A549 treated with CORT108297 at 1 μM for 4 hours (cell line): Measurements from ENCODE around the gene CDO1. TPM values are rescaled to one million over a fixed set of nuclear protein-coding genes. Genes with fewer than 3 reads are reported as not detected.

ENCODE experiments used
- total RNA-seq: library from RNA; stranded (reverse); fragments of 200-300 nt; extraction: Qiagen RNA extraction; gene quantifications from 5 replicates; pipeline ENCODE4 v1.2.3, GENCODE V29; 2022

Gene CDO1
- 0.08 TPM in 1 of 5 replicates, not detected in the others for total RNA-seq

DNA sequence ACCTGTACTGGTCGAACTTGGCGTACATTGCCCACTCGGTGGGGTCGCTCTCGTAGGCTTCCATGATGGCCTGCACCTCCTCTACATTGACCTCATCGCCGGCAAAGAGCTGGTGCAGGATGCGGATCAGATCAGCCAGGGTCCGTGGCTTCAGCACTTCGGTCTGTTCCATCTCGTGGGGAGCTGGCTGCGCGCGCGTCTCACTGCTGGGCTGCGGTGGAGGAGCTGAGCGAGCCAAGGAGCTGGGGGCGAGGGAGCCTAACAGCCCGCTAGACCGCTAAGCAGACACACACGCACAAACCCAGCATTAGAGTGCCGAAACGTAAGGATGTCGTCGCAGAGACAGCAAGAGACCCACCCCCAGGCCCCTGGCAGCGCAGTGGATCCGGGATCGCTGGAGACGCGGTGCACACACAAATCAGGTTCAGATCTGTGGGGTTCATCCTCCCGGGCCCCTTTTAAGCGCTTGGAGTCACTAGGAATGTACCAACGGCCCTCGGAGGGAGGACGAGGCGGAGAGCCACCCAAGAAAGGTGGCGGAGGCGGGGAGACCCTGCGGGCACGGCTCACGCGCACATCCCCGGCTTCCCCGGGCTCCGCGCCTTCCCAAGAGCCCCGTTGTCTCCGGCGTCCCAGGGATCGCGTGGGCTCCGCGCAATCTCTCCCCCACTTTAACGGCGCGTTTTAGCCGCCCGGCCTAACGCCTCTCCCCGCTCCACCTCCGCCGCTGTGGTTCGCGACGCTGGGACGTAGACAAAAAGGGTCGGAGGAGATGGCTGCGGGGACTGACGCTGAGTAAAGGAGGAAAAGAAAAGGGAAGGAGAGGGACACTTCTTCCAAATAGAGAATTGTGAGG, at the start of gene CDO1:
CDO1 (minus strand) TSS at position 434 of the 856 bp plus-strand sequence; CDS start at position 172, 262 bp downstream.

DNA sequence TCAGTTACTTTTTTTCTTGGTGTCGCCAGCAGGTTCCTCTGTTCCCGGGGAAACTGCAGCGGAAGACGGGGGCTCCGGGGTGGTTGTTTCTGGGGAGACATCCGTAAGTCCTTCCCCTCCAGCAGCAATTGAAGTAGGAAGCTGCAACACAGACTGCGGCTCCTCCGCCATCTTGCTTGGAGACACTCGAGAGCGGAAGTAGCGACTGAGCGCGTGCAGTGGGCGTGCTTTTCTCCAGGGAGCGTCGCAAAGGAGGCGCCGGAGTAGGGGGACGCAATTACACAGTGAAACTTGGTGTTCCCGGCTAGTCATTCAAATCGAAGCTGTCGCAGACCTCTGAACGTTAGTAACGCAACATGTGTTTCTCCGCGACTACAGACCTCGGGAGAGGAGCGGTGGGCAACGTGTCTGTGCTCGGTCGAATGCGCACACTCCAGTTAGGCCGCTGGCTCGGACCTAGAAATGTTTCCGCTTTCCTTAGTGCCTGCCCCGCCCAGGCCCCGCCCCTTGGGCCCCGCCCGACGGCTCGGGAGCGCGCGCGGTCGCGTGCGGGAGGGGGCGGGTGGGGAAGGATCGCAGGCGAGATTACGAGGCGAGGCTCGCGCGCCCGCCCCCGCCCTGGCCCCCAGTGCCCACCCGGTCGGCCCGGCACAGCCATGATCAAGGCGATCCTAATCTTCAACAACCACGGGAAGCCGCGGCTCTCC, 25.1 kb upstream of the CDO1 start, which contains the start of the genes AP3S1 and ATG12:
AP3S1 (plus strand) TSS at position 554 of the 707 bp plus-strand sequence; CDS start at position 657, 103 bp downstream.
ATG12 (minus strand) TSS at position 184 of the 707 bp plus-strand sequence; CDS start at position 171, 13 bp downstream.

Other genes starting within 250 kb of the CDO1 start
- gene TICAM2, start 214.2 kb downstream of the CDO1 start, total RNA-seq, result 0.75 to 1.4 TPM (median 1.2 TPM) in 5 replicates
- gene TMED7, start 190.6 kb downstream of the CDO1 start, total RNA-seq, result 42.3 to 64.0 TPM (median 51.7 TPM) in 5 replicates
- 47.9 to 52.1 TPM (median 50.3 TPM) in 5 replicates for gene ATG12, start 24.9 kb upstream of the CDO1 start, total RNA-seq
- gene AP3S1, start 25.3 kb upstream of the CDO1 start, total RNA-seq, result 70.0 to 85.9 TPM (median 77.7 TPM) in 5 replicates
- gene LVRN, start 145.8 kb upstream of the CDO1 start, total RNA-seq, result 0.06 to 0.29 TPM (median 0.19 TPM) in 4 of 5 replicates, not detected in the other
- gene ARL14EPL, start 215.8 kb upstream of the CDO1 start, total RNA-seq, result 0.07 to 0.43 TPM (median 0.14 TPM) in 5 replicates